KOPT-K1 (cell line): ENCODE data around the gene RNF8.
"Not testable (repeated sequence)": the region's sequence is repeated elsewhere in the genome, so short reads cannot be mapped to it uniquely, and the experiment has no call there.

ENCODE experiments used
- H3K27ac ChIP-seq: fragments of 200-600 bp; sonication (generic); 2 replicates; pipeline ENCODE4 v1.5.1; 2016; ENCODE audit warnings: antibody characterized with exemption, mild to moderate bottlenecking, low read depth, low read length; ENCODE audit not compliant: poor library complexity, severe bottlenecking
- H3K36me3 ChIP-seq: fragments of 200-600 bp; sonication (generic); 2 replicates; pipeline ENCODE4 v1.5.1; 2017; ENCODE audit warnings: antibody characterized with exemption, mild to moderate bottlenecking, low read length, moderate library complexity; ENCODE audit not compliant: insufficient read depth
- H3K9me3 ChIP-seq: fragments of 200-600 bp; sonication (generic); 2 replicates; pipeline ENCODE4 v1.5.1; 2017; ENCODE audit warnings: antibody characterized with exemption, low read length, mild to moderate bottlenecking; ENCODE audit not compliant: insufficient read depth, poor library complexity, severe bottlenecking

Gene RNF8

GRCh38 chr6:37353761-37354525, at the start of gene RNF8:
TSS of gene RNF8 (plus strand) at chr6:37353983. CDS start at chr6:37354165, 182 bp downstream.
- H3K9me3 ChIP-seq = no peaks in the 10 kb centered on the region
- H3K36me3 ChIP-seq = no peaks in the 10 kb centered on the region
- H3K27ac ChIP-seq = peak within 1 kb of the TSS; percentile 74

GRCh38 chr6:37304766-37305165, 49.0 kb upstream of the RNF8 start:
- Histone ChIP-seq H3K9me3 (no peaks in the 10 kb centered on the region), H3K36me3 (peaks cover 77% of the 10 kb centered on the region), H3K27ac (peak overlapping the region; percentile 70)

- peak overlapping the region; percentile 44 for H3K27ac ChIP-seq
- H3K36me3 ChIP-seq = peaks cover 73% of the 10 kb centered on the region
Measured at GRCh38 chr6:37305841-37306425, 47.9 kb upstream of the RNF8 start.

GRCh38 chr6:37306624-37307222, 47.1 kb upstream of the RNF8 start:
- H3K9me3 ChIP-seq = no peaks in the 10 kb centered on the region
- peak overlapping the region; percentile 44 for H3K27ac ChIP-seq
- H3K36me3 ChIP-seq = peaks cover 65% of the 10 kb centered on the region

More at GRCh38 chr6:37305841-37306425, 47.9 kb upstream of the RNF8 start:
- no peaks in the 10 kb centered on the region for H3K9me3 ChIP-seq

GRCh38 chr6:37307484-37307883, 46.3 kb upstream of the RNF8 start:
- peaks cover 65% of the 10 kb centered on the region for H3K36me3 ChIP-seq
- H3K9me3 ChIP-seq = not testable (repeated sequence)
- peak overlapping the region; percentile 44 for H3K27ac ChIP-seq

- Histone ChIP-seq H3K36me3 (peaks cover 65% of the 10 kb centered on the region), H3K27ac (peak overlapping the region; percentile 44), H3K9me3 (no peaks in the 10 kb centered on the region)
Measured at GRCh38 chr6:37308069-37308815, 45.5 kb upstream of the RNF8 start.

GRCh38 chr6:37309046-37309445, 44.7 kb upstream of the RNF8 start:
- Histone ChIP-seq H3K36me3 (peaks cover 67% of the 10 kb centered on the region), H3K9me3 (no peaks in the 10 kb centered on the region), H3K27ac (peak overlapping the region; percentile 35)

GRCh38 chr6:37309692-37310091, 44.1 kb upstream of the RNF8 start:
- peaks cover 67% of the 10 kb centered on the region for H3K36me3 ChIP-seq
- no peaks in the 10 kb centered on the region for H3K9me3 ChIP-seq
- peak overlapping the region; percentile 35 for H3K27ac ChIP-seq

GRCh38 chr6:37310966-37311365, 42.8 kb upstream of the RNF8 start:
- peak overlapping the region; percentile 58 for H3K27ac ChIP-seq
- no peaks in the 10 kb centered on the region for H3K9me3 ChIP-seq
- H3K36me3 ChIP-seq = peaks cover 70% of the 10 kb centered on the region

- peaks cover 70% of the 10 kb centered on the region for H3K36me3 ChIP-seq
- H3K9me3 ChIP-seq = no peaks in the 10 kb centered on the region
- H3K27ac ChIP-seq = peak overlapping the region; percentile 58
Measured at GRCh38 chr6:37311741-37312473, 41.9 kb upstream of the RNF8 start.

GRCh38 chr6:37313723-37314486, 39.9 kb upstream of the RNF8 start:
- Histone ChIP-seq H3K36me3 (peaks cover 74% of the 10 kb centered on the region), H3K9me3 (no peaks in the 10 kb centered on the region), H3K27ac (peak overlapping the region; percentile 52)

GRCh38 chr6:37314487-37315156, 39.2 kb upstream of the RNF8 start:
- peak overlapping the region; percentile 52 for H3K27ac ChIP-seq
- no peaks in the 10 kb centered on the region for H3K9me3 ChIP-seq
- H3K36me3 ChIP-seq = peaks cover 75% of the 10 kb centered on the region

GRCh38 chr6:37315157-37315515, 38.6 kb upstream of the RNF8 start:
- Histone ChIP-seq H3K36me3 (peaks cover 80% of the 10 kb centered on the region), H3K27ac (peak overlapping the region; percentile 52), H3K9me3 (no peaks in the 10 kb centered on the region)
